HG02884 (cell line): ENCODE measurements around the gene ITGA7.

Experiments used
- ATAC-seq: cut with Tn5 transposase; IDR thresholded peaks from one replicate; pipeline ENCODE4 v1.9.1; 2021; ENCODE audit warnings: mild to moderate bottlenecking, moderate library complexity; ENCODE audit not compliant: unreplicated experiment

ITGA7 gene

DNA sequence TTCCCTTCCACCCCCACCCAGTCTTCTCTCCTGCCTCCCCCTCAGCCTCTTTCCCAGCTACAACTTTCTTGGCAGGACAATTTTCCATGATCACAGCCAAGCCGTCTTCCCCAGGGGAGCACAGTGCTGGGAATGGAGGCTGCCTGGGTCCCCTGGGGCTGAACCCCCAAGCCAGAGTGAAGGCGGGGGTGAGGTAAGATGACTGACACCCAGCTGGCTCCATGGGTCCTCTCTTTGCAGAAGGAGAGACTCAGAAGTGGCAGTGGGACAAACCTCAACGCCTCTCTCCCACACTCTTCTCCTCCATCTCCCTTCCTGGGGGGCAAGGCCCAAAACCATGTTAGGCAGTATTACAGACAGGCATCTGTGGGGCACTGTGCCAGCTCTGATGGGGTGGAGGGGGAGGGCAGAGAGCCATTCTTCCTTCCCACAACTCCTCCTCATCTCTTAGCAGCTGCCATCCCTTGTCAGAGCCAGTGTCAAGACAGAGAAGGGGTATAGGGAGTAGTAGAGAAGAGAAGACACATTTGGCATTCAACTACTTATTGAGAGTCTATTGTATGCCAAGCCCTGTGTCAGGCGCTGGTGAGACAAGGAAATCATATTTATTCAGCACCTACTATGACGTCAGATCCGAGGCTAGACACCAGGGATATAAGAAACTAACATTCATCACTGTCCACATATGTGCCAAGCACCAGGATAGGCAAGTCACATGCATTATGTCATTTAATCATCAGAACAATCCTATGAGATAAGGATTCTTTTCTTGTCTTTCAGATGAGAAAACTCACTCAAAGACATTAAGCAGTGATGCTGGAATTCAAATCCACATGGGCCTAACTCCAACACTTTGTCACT lies 3.6 kb downstream of the ITGA7 start:
- no peak for ATAC-seq

DNA sequence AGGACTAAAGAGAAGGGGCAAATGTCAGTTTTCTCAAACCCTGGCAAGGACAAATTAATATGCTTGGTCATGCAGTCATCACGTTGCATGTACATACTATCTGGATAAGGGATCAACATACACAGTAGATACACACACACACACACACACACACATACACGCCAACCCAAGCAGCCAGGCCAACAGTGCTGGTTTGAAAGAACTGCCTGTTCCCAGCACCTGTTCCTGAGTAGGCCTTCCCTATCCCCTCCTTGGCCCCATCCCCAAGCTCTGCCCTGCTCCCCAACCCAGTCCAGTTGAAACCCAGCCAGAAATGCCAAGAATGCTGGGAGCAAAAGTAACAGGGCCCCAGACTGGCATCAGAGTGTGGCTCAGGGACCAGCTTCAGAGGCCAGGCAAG lies 4.4 kb downstream of the ITGA7 start:
- no peak for ATAC-seq

DNA sequence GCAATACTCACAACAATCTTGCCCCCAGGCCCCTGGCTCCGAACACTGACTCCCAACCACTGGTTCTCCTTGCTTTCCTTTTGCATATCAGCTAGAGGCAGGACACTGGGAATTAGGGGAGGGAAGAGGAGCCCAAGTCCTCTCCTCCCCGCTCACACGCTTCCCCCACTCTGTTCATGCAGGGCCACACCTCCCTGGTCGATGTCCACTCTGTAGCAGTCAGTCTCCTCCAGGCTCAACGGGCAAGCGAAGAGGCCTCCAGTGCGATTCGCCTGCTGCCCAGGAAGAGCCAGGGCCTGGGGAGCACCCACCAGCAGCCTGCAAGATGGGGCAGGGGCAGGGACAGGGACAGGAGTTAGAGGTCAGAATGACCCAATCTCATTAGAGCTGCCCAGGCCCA lies 4.8 kb downstream of the ITGA7 start:
- no peak for ATAC-seq

DNA sequence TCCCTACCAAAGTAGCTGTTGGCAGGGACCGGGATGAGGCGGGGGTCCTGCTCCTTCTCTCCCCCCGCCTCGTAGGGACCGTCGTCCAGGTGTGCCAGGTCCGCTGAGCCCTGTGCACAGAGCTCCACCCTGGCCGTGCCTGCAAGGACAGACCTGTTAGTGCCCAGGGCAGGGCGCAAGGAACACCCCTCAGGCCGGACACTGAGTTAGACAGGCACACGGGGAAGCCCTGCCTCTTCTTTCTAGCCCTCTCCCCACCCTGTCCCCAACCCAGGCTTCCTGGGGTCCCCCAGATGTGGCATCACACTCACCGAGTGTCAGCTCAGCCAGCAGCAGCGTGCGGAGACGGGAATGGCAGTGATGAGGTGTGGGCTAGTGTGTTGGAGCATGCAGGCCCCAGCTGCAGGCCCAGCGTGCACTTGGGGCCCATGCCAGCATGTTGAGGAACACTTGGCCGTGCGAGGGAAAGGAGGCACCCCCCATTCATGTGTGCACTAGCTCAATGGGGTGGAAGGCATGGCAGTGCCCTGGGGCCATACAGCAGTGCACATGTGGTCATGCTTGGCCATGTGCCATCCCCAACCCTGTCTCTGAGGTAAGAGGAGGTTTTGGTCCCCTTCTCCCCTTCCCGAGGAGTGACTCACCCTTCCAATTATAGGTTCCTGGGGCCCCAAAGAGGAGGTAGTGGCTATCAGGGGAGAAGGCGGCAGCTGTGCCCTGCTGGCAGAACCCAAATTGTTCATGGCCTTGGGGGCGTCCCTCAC lies 7.3 kb downstream of the ITGA7 start:
- ATAC-seq: no peak

DNA sequence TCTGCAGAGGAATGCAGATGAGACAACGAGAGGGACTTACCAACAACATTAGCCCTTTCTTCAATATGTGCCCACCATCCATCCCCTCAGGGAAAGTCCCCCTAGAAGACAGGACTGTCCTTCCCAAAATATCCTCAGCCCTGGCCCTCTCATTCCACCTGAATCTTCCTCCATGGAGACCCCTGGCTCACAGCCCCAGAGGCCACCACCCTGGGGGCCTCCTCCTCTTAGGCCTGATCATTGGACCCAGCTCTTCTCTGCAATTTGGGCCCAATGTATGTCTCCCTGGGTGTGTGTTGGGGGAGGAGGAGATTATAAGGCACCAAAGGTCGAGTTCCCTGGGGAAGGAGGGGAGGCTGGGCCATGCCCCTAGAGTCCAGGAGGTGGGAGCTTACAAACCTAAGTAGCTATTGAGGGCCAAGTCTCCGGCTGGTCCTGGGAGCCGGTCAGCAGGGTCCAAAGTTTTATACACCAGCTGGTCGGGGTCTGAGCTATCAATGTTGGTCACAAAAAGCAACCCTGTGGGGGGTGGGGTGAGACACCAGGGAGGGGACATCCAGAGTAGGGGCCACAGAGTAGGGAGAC lies 8.1 kb downstream of the ITGA7 start:
- no peak for ATAC-seq

DNA sequence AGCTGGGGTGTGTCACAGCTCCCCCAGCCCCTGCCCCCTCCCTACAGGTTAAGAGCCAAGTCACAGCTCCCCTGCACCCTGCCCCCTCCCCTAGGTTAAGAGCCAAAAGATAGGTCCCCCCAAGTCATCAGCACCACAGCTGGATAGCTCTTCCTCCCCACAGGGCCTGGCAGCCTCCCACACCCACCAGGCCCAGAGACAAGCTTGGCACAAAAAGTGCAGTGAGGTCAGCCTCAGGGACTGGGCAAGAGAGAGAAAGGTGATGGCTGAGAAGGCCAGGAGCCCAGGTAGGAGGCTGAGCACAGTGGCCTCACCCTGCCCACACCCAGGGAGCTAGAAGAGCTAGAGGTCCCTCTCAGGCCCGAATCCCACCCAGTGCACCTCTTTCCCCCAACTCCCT lies 8.7 kb downstream of the ITGA7 start:
- no peak for ATAC-seq

DNA sequence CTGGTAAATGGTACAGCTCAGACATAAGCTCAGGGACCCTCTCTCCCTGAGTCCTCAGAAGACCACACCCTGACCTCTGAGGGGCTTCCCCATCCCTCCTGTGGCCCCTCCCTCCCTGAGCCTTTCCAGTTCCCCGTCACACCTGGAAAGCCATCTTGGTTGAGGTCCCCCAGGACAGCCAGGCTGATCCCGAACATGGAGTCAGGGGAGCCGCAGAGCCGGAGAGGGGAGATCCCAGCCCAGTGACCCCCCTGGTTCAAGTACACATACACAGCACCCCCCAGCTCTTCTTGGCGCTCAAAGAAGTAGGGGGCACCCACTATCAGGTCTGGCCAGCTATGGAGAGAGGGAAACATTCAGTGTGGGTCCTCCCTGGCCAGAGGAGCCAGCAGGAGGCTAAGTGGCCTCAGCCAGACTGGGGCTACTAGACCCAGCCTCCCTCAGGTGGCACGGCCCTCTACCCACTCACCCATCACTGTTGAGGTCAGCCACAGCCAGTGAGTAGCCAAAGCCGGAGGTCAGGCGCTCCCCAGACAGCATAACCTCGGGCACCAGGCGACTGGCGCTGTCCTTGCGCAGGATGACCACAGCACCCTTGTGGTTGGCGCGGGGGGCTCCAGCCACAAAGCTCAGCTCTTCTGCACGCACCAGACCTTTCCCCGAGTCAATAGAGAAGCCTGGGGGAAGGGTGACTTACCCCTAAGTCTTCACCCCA lies 9.3 kb downstream of the ITGA7 start:
- ATAC-seq: no peak

DNA sequence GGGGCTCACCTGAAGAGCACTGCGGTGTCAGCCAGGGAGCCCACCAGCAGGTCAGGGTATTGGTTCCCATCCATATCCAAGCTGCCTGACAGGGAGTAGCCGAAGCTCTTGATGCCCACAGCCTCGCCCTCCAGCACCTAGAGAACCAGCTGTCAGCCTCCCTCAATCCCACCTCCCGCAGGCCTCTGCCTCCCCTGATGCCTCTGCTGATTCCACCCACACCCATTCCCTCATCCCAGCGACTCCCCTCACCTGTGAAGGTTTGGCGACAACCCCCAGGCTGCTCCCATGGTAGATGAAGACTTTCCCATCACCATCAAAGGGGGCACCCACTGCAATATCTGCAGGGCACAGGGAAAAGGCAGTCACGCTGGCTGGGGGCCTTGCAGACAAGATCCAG lies 10.0 kb downstream of the ITGA7 start:
- ATAC-seq: no peak

DNA sequence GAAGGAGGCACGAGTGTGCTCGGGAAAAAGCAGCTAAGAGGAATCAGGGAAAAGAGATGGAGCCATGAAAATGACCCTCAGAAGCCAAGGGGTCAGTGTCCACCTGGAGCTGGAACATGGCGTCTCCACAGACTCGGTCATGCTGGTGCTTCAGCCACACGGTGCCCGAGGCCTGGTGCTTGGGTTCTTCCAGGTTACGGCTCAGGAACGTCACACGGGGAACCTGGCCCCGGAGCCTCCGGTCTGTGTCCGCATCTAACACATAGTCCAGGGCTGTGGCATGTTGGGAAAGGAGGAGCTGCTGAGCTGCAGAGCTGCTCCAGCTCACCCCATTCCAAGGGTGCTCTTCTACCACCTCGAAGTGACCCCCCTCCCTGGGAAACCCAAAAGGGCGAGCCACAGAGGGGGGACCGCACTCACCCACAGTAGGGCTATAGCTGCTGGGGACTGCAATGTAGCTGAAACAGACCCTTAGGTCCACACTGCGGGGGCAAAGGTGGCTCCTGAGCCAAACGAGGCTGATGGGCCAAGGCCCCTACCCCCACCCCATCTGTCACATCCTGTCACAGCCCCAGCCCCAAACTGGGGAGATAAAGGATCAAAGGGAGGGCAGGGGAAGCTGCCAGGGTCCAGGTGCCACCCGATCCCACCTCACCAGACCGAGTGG lies 10.8 kb downstream of the ITGA7 start:
- no peak for ATAC-seq

DNA sequence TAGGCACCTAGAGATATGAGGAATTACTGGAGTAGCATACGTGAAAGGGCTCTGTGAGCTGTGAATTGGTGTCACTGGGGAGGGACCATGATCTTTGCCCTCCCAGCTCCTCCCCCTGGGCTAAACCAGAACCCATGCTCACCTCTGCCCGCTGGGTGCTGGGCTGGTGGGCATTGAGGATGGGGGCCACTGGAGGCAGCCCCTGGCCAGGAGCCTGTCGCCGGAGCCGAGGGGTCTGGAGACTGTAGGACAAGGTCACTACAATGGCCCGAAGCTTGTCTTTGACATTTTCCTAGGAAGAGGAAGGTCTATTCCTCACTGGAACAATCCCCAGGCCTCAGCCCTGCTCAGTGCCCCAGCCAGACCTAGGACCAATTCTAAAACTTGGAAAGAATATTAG lies 11.6 kb downstream of the ITGA7 start:
- no peak for ATAC-seq

DNA sequence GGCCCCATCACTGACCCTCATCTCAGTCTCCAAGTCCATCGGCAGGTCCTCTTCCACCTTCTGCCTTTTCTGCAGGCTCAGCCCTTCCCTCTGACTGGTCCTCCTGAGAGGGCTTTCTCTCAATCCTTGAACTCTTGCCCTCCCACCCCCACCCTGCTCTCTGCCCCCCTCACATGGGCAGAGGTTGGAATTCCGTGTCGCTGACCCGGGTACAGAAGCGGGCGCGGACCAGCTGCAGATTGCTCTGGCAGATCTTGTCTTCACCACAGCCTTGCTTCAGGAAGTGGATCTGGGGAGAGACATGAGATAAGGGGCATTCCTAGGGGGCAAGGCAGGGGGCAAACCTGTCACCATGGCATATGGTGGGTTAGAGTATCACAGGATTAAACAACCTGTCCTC lies 12.4 kb downstream of the ITGA7 start:
- ATAC-seq: no peak

DNA sequence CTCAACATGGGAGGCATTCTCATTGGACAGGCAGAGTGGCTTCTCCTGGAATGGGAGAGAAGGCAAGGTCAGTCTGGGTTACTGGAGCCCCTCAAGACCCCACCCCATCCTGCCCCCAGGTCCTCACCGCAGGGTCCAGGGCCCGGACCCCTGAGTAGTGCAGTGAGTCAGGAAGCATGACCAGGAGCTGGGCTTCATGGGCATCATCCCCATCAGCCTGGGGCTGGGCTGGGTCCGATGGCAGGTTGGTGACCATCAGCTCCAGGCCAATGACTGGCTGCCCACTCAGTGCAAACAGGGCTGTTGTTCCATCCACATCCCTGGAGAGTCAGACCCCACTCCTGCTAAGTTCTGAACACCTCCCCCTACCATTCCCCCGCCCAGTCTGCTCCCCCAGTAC lies 13.1 kb downstream of the ITGA7 start:
- no peak for ATAC-seq

DNA sequence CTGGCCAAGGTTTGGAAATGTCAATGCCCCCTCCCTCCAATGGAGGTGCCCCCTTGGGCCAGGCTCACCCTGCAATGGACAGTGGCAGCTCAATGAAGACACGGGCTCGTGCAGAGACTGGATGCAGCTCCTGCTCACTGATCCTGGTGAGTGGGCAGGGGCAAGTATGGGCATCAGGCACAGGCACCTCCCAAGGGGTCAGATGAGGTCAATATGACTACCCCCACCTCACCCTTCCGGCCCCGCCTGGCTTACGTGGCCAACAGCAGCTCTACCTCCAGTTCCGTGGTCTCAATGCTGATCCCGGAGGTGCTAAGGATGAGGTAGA lies 13.6 kb downstream of the ITGA7 start:
- no peak for ATAC-seq

DNA sequence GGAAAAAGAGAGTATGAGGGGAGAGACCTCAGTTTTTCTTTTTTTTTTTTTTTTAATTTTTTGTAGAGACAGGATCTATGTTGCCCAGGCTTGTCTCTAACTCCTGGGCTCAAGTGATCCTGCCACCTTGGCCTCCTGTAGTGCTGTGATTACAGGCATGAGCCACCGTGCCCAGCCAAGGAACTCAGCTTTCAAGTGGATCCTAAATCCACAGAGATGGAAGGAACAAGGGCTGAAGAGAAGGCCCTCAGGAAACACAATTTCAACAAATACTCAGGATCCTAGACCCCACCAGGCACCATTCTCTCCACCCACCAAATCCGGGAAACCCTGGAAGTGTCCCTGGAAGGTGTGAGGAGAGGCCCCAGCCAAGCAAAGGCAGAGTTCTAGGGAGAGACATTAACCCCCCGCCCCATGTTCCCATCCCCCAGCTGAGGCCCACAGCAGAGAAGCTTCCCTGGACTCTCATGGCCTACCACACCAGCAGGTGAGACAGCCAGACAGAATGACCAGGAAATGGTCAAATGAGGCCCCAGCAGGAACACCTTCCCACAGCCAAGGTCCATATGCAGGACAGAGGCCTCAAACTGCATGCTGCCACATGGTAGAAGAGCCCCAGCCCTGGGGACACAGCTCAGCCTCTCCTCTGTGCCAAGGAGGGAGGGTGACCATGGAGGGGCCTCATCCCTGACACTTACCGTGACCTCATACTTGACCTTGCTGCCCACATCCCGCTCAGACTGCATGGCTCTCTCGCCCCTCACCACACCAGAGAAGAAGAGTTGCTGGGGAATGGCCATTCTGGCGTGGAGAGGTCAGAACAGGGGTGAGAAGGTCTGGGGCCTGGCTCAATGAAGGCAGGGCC lies 14.1 kb downstream of the ITGA7 start:
- no peak for ATAC-seq

DNA sequence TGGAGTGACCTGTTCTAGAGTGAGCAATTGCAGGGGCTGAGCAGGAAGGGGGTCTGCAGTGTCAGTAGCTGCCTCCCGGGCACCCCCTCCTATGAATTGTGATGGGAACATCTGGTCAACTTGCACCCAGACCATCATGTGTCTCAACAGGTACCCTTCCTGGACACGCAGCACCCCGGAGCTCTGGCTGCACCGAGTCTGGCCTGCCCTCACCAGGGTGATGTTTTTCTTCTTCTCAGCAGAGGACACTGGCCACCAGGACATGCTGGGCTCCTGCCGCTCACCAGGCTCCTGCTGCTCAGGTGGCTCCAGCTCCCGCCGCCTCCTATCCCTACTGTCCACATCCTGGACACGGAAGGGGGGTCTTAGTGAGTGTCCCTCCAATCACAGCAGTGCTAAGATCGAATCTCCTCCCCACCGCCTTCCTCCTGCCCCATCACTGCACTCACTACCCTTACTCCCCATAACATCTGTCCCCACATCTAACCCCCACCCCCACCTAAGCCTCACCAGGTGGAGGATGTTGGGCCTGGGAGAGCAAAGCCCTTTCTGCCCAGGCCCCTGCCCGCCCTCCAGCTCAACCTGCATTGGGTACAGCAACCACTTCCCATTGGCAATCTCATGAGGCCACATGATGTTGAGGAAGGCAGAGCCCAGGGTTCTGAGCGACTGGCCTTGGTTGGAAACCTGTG lies 14.9 kb downstream of the ITGA7 start:
- no peak for ATAC-seq

DNA sequence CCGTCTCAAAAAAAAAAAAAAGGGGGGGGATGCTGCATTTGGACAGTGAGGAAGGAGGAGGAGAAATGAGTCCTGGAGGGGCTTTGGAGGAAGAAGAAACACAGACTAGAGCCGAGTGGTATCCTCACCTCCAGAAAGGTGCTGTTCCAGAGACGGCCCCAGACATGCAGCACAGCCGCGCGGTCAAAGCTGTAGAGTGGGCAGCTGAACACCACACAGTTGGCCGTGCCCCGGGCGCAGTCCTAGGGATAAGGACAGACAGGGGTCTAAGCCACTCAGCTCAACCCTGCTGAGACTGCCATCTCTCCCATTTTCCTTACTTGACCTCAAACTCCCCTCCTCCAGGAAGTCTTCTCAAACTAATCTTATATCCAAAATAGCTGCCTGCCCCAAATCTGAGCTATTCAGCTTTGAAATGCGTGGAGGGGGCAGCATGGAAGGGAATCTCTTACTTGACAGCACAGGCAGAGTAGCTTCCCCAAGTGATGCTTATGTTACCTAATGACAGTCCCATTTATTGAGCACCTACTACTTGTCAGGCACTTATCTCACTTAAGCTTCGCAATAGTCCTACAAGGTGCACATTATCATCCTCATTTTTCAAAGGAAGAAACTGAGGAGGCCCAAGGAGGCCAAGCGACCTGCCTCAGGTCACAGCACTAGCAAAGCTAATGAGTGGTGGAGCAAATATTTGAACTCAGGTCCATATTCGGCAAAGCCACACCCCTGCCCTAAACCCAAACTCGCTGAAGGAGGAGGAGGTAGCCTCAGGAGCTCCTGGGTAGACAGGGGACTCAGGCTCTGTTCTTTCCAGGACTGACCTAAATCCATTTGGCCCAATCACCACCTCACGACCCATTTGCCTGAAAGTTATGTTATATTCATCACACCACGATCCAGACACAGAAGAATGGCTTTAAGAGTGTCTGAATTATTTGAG lies 18.7 kb downstream of the ITGA7 start:
- ATAC-seq: no peak

DNA sequence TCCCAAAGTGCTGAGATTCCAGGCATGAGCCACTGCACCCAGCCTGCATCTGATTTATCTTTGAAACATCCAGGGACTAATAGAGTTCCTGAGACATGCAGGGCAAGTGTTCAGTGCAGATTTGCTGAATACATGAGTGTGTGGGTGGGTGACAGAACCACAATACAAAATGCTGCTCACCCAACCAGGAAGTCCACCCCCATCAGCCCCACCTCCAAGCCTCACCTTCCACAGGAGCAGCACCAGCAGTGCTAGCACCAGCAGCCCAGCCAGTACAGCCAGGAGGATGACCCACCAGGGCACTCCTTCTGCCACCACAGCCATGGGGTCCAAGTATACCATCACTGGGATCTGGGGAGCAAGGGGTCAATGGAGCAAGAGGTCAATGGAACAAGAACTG lies 20.0 kb downstream of the ITGA7 start:
- peak; percentile 87 for ATAC-seq

DNA sequence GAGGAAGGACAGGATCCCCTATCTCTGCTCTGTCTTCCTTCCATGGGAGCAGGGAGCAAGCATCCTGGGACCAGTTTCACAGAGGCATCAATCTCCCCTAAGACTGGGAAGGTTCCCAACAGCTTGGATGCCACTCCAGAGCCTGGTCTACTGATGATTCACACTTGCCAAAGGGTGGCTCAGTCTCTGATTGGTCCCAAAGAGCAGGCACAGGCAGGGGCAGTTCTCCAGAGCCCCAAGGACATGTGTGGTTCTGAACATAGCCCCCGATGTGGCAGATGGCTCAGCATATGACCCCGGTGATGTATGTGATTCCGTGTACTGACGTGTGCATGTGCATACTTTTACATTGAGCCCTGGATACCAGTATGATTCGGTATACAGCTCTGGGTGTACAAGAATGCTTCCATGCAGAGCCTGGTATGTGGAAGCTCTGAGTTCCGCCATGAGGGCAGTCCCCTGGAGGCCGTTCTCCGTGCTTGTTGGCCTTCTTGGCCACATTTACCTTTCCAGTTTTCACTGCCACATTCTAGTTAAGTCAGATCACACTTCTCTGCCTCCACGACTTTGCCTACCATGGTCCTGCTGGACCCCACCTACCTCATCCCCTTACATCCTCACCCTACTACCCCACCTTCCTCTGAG lies 21.2 kb downstream of the ITGA7 start:
- ATAC-seq: no peak
